Spinal cord (tissue), 10 donors: ENCODE results near the gene SLC26A1. TPM values are rescaled to one million over a fixed set of nuclear protein-coding genes. Genes with fewer than 3 reads are reported as not detected.

Experiments used
- DNase-seq, 6 donors: peaks; one replicate each; pipeline versions ENCODE4 v3.0.0 to v3.0.0-alpha.2; 2013 to 2015; ENCODE audit warnings: low spot score in 6 of 6, low read depth in 4 of 6
- H3K27ac ChIP-seq: one replicate; pipeline ENCODE4 v1.5.1; 2013; ENCODE audit warnings: low read depth, low read length, control low read depth
- H3K27me3 ChIP-seq: one replicate; pipeline ENCODE4 v1.6.1; 2013; ENCODE audit warnings: low read length; ENCODE audit not compliant: control insufficient read depth, insufficient read depth
- H3K36me3 ChIP-seq: one replicate; pipeline ENCODE4 v1.6.1; 2013; ENCODE audit warnings: low read length; ENCODE audit not compliant: control insufficient read depth, insufficient read depth
- H3K4me1 ChIP-seq: one replicate; pipeline ENCODE4 v1.6.1; 2013; ENCODE audit warnings: low read length; ENCODE audit not compliant: control insufficient read depth, insufficient read depth
- H3K4me3 ChIP-seq: one replicate; pipeline ENCODE4 v1.5.1; 2013; ENCODE audit warnings: low read depth, low read length, control low read depth
- H3K9me3 ChIP-seq: one replicate; pipeline ENCODE4 v1.6.1; 2013; ENCODE audit warnings: low read length; ENCODE audit not compliant: control insufficient read depth, insufficient read depth
- WGBS: methylation state at CpG from one replicate; pipeline ENCODE4 v1.1.5; 2013; ENCODE audit warnings: missing lambda C conversion rate; ENCODE audit not compliant: insufficient coverage; 5-methylcytosine and 5-hydroxymethylcytosine counted together
- polyA plus RNA-seq, 2 donors: library from polyadenylated mRNA; unstranded; fragments of 120-200 nt; gene quantifications; one replicate each; pipeline ENCODE4 v1.2.1, GENCODE V29; 2013; ENCODE audit not compliant: insufficient read length in 2 of 2
- total RNA-seq, 2 donors: library from RNA; depleted of rRNA in 1 of 2; stranded (reverse); fragments of 120-200 nt in 1 of 2; fragments of >200 nt in 1 of 2; gene quantifications; one replicate each; pipeline versions ENCODE4 v1.2.3 to v1.2.4, GENCODE V29; 2013 to 2014
- donor health status: healthy.

Gene SLC26A1
- total and polyA plus RNA-seq, 4 donors: 0.79 to 9.5 (median 5.2) TPM

- Histone ChIP-seq H3K27ac (no peak overlapping the region), H3K4me1 (peaks cover 58% of the 10 kb centered on the region), H3K27me3 (no peaks in the 10 kb centered on the region), H3K9me3 (no peaks in the 10 kb centered on the region), H3K4me3 (no peak overlapping the region), H3K36me3 (peaks cover 40% of the 10 kb centered on the region)
- 83% methylated on average over 17 of the region's 17 CpGs for WGBS
- no peak for DNase-seq
Observed at GRCh38 chr4:1029529-1029928, 36.3 kb upstream of the SLC26A1 start.

- H3K9me3 ChIP-seq: no peaks in the 10 kb centered on the region
- peaks cover 47% of the 10 kb centered on the region for H3K36me3 ChIP-seq
- 85% methylated on average over 36 of the region's 36 CpGs for WGBS
- peaks cover 50% of the 10 kb centered on the region for H3K4me1 ChIP-seq
- H3K27ac ChIP-seq: no peak overlapping the region
- no peaks in the 10 kb centered on the region for H3K27me3 ChIP-seq
- H3K4me3 ChIP-seq: no peak overlapping the region
- DNase-seq: no peak
Observed at GRCh38 chr4:1028574-1029220, 35.5 kb upstream of the SLC26A1 start.

- no peaks in the 10 kb centered on the region for H3K9me3 ChIP-seq
- peaks cover 55% of the 10 kb centered on the region for H3K36me3 ChIP-seq
- H3K4me1 ChIP-seq: peaks cover 43% of the 10 kb centered on the region
- H3K4me3 ChIP-seq: no peak overlapping the region
- WGBS: 71% methylated on average over 9 of the region's 9 CpGs
- no peak for DNase-seq
- H3K27ac ChIP-seq: no peak overlapping the region
- no peaks in the 10 kb centered on the region for H3K27me3 ChIP-seq
Observed at GRCh38 chr4:1027915-1028238, 34.7 kb upstream of the SLC26A1 start.

DNA sequence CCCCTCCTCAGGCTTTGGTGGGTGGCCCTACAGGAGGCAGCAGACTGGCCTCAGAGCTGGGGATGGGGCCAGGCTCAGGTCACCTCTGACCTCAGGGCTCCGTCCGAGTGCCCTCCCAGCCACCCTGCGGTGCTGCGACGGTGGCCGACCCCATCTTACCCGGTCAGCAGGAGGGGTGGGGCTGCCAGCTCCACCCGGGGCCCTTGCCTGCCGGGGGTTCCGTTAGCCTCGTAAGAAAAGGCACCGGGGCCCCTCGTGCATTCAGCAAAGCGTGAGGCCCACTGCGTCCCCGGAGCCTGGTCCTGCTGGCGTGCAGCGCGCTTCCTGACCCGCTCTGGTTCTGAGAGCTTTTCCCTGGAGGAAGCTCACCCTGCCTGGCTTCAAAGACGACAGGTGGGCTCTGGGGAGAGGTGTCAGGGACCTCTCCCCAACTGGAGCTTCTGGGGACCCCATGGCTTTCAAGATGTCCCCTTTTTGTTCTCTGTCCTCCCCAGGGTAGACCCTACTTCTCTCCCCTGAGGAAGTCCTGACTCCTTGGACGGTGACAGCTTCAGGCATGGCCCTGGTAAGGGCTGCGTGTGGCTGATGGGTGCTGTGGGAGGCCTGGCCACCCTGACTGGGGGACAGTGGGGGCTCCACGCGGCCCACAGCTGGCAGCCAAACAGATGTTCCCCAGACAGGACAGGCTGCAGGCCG lies 34.2 kb upstream of the SLC26A1 start:
- DNase-seq: no peak
- Histone ChIP-seq H3K4me3 (no peak overlapping the region), H3K4me1 (peaks cover 43% of the 10 kb centered on the region), H3K27ac (no peak overlapping the region), H3K36me3 (peaks cover 60% of the 10 kb centered on the region), H3K9me3 (no peaks in the 10 kb centered on the region), H3K27me3 (no peaks in the 10 kb centered on the region)
- WGBS: 59% methylated on average over 25 of the region's 26 CpGs

GRCh38 chr4:1026115-1026514 lies 32.9 kb upstream of the SLC26A1 start:
- WGBS: 84% methylated on average over 9 of the region's 17 CpGs
- H3K36me3 ChIP-seq: peaks cover 73% of the 10 kb centered on the region
- DNase-seq: no peak
- no peak overlapping the region for H3K27ac ChIP-seq
- no peaks in the 10 kb centered on the region for H3K9me3 ChIP-seq
- H3K27me3 ChIP-seq: no peaks in the 10 kb centered on the region
- H3K4me1 ChIP-seq: peaks cover 34% of the 10 kb centered on the region
- H3K4me3 ChIP-seq: no peak overlapping the region

DNA sequence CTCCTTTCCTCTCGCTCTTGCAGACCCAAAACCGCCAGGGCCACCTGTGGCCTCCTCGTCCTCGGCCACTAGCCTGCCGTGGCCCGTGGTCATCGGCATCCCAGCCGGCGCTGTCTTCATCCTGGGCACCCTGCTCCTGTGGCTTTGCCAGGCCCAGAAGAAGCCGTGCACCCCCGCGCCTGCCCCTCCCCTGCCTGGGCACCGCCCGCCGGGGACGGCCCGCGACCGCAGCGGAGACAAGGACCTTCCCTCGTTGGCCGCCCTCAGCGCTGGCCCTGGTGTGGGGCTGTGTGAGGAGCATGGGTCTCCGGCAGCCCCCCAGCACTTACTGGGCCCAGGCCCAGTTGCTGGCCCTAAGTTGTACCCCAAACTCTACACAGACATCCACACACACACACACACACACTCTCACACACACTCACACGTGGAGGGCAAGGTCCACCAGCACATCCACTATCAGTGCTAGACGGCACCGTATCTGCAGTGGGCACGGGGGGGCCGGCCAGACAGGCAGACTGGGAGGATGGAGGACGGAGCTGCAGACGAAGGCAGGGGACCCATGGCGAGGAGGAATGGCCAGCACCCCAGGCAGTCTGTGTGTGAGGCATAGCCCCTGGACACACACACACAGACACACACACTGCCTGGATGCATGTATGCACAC lies 31.8 kb upstream of the SLC26A1 start:
- Histone ChIP-seq H3K36me3 (peaks cover 75% of the 10 kb centered on the region), H3K4me1 (peaks cover 27% of the 10 kb centered on the region), H3K9me3 (no peaks in the 10 kb centered on the region), H3K4me3 (no peak overlapping the region), H3K27me3 (no peaks in the 10 kb centered on the region), H3K27ac (no peak overlapping the region)
- no peak for DNase-seq
- WGBS: 94% methylated on average over 30 of the region's 32 CpGs

- Histone ChIP-seq H3K9me3 (no peaks in the 10 kb centered on the region), H3K4me1 (peaks cover 28% of the 10 kb centered on the region), H3K27ac (no peak overlapping the region), H3K4me3 (no peak overlapping the region), H3K36me3 (peaks cover 82% of the 10 kb centered on the region), H3K27me3 (no peaks in the 10 kb centered on the region)
- DNase-seq: no peak
- WGBS: 97% methylated on average over 62 of the region's 83 CpGs
Observed at GRCh38 chr4:1023895-1024740, 30.9 kb upstream of the SLC26A1 start.

DNA sequence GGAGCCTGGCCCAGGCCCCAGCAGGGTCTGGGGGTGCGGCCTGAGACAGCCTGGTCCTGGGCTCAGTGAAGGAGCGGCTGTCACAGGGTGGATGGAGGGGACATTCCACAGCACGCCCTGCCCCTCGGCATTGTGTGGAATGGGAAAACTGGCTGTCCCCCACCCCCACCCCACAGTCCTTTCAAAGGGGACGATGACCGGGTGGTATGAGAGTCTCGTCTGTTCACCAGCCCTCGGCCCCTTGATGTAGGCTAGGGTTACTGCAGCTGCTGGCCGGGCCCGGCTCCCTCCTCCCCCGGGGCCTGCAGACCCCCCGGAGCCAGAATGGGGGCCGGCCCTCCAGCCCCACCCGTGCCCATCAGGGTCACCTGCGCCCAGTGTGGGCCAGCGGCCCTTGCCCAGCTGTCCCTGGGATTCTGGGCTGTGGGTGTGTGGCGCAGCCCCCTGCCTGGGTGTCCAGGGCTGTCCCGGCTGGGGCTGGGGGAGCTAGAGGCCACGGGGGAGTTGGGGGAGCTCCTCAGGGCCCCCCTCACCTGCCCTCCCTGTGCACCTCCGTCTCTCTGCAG lies 30.0 kb upstream of the SLC26A1 start:
- DNase-seq: no peak
- WGBS: 83% methylated on average over 10 of the region's 20 CpGs

GRCh38 chr4:1022739-1023066 lies 29.5 kb upstream of the SLC26A1 start:
- Histone ChIP-seq H3K27me3 (no peaks in the 10 kb centered on the region), H3K27ac (no peak overlapping the region), H3K4me1 (peaks cover 36% of the 10 kb centered on the region), H3K4me3 (no peak overlapping the region), H3K36me3 (peaks cover 81% of the 10 kb centered on the region), H3K9me3 (no peaks in the 10 kb centered on the region)
- WGBS: 74% methylated on average over 13 of the region's 19 CpGs
- no peak for DNase-seq

More for the DNA sequence above, 30.0 kb upstream of the SLC26A1 start:
- Histone ChIP-seq H3K27me3 (no peaks in the 10 kb centered on the region), H3K4me1 (peaks cover 36% of the 10 kb centered on the region), H3K27ac (no peak overlapping the region), H3K36me3 (peaks cover 81% of the 10 kb centered on the region), H3K9me3 (no peaks in the 10 kb centered on the region), H3K4me3 (no peak overlapping the region)
